ENCODE measurements around the gene MSI2.
"Not testable (repeated sequence)": the region's sequence is repeated elsewhere in the genome, so short reads cannot be mapped to it uniquely, and the experiment has no call there.

The MSI2 gene

DNA sequence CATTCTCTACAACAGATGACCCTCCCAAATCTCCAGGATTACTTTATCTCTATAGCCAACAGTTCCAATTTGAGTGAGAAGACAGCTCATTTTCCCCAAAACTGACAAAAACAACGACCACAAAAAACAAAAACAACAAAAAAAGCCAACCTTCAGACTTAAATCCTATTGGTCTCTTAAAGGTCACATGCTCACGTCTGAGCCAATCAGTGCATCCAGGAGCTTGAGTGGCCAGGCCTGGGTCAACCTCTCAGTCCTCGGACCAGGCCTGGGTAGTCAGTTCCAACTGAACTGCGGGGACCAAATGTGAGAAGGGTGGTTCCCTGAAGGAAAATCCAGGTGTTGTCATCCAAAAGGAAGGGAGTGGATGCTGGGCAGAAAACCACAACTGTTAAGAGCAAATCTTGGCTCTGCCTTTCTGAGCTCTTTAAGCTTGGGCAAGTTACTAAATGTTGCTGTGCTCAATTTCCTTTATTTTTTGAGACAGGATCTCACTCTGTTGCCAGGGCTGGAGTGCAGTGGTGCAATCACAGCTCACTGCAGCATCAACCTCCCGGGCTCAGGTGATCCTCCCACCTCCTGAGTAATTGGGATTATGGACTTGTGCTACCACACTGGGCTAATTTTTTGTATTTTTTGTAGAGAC is 43.0 kb upstream of the MSI2 start:
- ATAC-seq = no peak

GRCh38 chr17:57215317-57215716 is 41.0 kb upstream of the MSI2 start:
- TF ChIP-seq ZFP3 (CRISPR knock-in tag; IDR thresholded peaks at IDR 0.05) (no peak), TOX (CRISPR knock-in tag; IDR thresholded peaks at IDR 0.05; ENCODE audit: borderline replicate concordance) (no peak), PPARA (CRISPR knock-in tag; IDR thresholded peaks at IDR 0.05; ENCODE audit: borderline replicate concordance) (no peak), ZNF70 (CRISPR knock-in tag; IDR thresholded peaks at IDR 0.05) (no peak), CSRNP3 (CRISPR knock-in tag; IDR thresholded peaks at IDR 0.05) (no peak), CSDC2 (CRISPR knock-in tag; IDR thresholded peaks at IDR 0.05) (no peak)
- ATAC-seq = peak; percentile 91

More for the DNA sequence above, 43.0 kb upstream of the MSI2 start:
- no peak for TF ChIP-seq CREB5 (CRISPR knock-in tag; IDR thresholded peaks at IDR 0.05; ENCODE audit: low read depth)

DNA sequence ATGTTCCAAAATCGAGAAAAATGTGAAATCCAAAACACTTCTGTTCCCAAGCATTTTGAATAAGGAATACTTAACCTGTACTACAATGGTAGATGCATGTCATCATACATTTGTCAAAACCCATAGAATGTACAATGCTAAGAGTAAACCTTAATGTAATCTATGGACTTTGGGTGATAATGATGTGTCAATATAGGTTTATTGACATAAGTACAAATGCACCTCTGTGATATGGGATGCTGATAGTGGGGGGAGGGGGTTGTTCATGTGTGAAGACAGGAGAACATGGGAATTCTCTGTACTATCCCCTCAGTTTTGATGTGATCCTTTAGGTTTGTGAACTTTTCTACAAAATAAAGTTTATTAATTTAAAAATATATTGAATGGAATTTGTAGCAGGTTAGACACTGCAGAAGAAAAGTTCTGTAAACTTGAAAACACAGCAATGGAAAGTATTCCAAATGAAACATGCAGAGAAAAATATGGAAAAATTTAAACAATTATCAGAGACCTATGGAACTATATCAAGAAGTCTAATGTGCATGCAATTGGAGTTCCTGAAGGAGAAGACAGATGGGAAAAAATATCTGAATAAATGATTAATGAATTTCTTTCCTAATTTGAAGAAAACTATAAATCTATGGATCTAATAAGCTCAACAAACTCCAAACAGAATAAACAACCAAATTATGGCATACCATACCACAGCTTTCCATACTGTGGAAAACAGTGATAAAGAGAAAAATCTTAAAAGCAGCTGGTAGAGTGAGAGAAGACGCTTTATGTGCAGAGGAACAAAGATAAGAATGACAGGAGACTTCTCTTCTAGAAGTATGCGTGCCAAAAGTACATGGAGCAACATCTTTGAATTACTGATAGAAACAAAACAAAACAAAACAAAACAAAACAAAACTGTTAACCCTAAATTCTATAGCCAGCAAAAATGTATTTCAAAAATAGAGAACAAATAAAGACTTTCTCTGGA is 34.7 kb upstream of the MSI2 start:
- no peak for ATAC-seq
- TF ChIP-seq ZFP30 (CRISPR knock-in tag; IDR thresholded peaks at IDR 0.05) (peak; percentile 97), OSR1 (CRISPR knock-in tag; IDR thresholded peaks at IDR 0.05) (no peak)

- ATAC-seq = not testable (repeated sequence)
Measured at GRCh38 chr17:57222422-57222821, 33.9 kb upstream of the MSI2 start.

DNA sequence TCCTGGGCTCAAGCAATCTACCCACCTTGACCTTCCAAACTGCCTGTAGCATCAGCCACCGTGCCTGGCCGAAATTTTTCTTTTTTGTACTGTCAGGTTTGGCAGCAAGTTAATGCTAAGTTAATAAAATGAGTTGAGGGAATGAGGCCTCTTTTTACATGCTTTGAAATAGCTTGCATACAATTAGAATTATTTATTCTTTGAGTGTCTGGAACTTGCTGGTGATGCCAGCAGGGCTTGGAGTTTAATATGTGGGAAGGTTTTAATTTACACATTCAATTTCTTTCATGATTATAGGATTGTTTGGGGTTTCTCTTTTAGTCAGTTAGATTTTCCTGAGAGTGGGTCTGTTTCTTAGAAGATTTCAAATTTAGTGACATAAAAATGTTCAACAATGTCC is 31.2 kb upstream of the MSI2 start:
- ATAC-seq = no peak

More for the DNA sequence above, 31.2 kb upstream of the MSI2 start:
- no peak for TF ChIP-seq ZFP3 (CRISPR knock-in tag; IDR thresholded peaks at IDR 0.05)
- TF ChIP-seq CSDC2 (CRISPR knock-in tag; IDR thresholded peaks at IDR 0.05) = no peak
- no peak for TF ChIP-seq ISL1 (CRISPR knock-in tag; IDR thresholded peaks at IDR 0.05)
- TF ChIP-seq ZFP30 (CRISPR knock-in tag; IDR thresholded peaks at IDR 0.05) = no peak
- no peak for TF ChIP-seq ESRRG (CRISPR knock-in tag; IDR thresholded peaks at IDR 0.05)
- no peak for TF ChIP-seq ZNF8 (CRISPR knock-in tag; IDR thresholded peaks at IDR 0.05)
- TF ChIP-seq PPARA (CRISPR knock-in tag; IDR thresholded peaks at IDR 0.05; ENCODE audit: borderline replicate concordance) = no peak
- TF ChIP-seq TOX (CRISPR knock-in tag; IDR thresholded peaks at IDR 0.05; ENCODE audit: borderline replicate concordance) = no peak
- no peak for TF ChIP-seq PATZ1 (CRISPR knock-in tag; IDR thresholded peaks at IDR 0.05; ENCODE audit: borderline replicate concordance)
- no peak for TF ChIP-seq SNAI2 (CRISPR knock-in tag; IDR thresholded peaks at IDR 0.05)
- TF ChIP-seq, protein P1, sequence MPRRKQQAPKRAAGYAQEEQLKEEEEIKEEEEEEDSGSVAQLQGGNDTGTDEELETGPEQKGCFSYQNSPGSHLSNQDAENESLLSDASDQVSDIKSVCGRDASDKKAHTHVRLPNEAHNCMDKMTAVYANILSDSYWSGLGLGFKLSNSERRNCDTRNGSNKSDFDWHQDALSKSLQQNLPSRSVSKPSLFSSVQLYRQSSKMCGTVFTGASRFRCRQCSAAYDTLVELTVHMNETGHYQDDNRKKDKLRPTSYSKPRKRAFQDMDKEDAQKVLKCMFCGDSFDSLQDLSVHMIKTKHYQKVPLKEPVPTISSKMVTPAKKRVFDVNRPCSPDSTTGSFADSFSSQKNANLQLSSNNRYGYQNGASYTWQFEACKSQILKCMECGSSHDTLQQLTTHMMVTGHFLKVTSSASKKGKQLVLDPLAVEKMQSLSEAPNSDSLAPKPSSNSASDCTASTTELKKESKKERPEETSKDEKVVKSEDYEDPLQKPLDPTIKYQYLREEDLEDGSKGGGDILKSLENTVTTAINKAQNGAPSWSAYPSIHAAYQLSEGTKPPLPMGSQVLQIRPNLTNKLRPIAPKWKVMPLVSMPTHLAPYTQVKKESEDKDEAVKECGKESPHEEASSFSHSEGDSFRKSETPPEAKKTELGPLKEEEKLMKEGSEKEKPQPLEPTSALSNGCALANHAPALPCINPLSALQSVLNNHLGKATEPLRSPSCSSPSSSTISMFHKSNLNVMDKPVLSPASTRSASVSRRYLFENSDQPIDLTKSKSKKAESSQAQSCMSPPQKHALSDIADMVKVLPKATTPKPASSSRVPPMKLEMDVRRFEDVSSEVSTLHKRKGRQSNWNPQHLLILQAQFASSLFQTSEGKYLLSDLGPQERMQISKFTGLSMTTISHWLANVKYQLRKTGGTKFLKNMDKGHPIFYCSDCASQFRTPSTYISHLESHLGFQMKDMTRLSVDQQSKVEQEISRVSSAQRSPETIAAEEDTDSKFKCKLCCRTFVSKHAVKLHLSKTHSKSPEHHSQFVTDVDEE (CRISPR knock-in tag; IDR thresholded peaks at IDR 0.05) = no peak
- TF ChIP-seq CREB5 (CRISPR knock-in tag; IDR thresholded peaks at IDR 0.05; ENCODE audit: low read depth) = no peak
- no peak for TF ChIP-seq RARB (CRISPR knock-in tag; IDR thresholded peaks at IDR 0.05)
- no peak for TF ChIP-seq ARNTL (CRISPR knock-in tag; IDR thresholded peaks at IDR 0.05; ENCODE audit: borderline replicate concordance, low read depth)
- no peak for TF ChIP-seq OSR1 (CRISPR knock-in tag; IDR thresholded peaks at IDR 0.05)
- no peak for TF ChIP-seq POU6F1 (CRISPR knock-in tag; IDR thresholded peaks at IDR 0.05; ENCODE audit: borderline replicate concordance, low read depth)
